Endothelial cell of hepatic sinusoid (primary cell): ENCODE data around the gene CFP.

Experiments
- in situ Hi-C: cut with HindIII; loops from 2 replicates; pipeline ENCODE4 v1.10.0; 2017; ENCODE audit warnings: low sequenced_read_pairs

Gene CFP

GRCh38 chrX:47638816-47639215 is 9.1 kb upstream of the CFP start:
- in situ Hi-C loops: no loop called here

GRCh38 chrX:47637546-47638195 is 7.9 kb upstream of the CFP start:
- in situ Hi-C loops: no loop called here

GRCh38 chrX:47634871-47635575 is 5.3 kb upstream of the CFP start:
- in situ Hi-C loops: no loop called here

GRCh38 chrX:47633689-47634590 is 4.2 kb upstream of the CFP start:
- in situ Hi-C loops: no loop called here

- in situ Hi-C loops: no loop called here
Measured at GRCh38 chrX:47632666-47633065, 2.9 kb upstream of the CFP start.

GRCh38 chrX:47631676-47632075 is 1.9 kb upstream of the CFP start:
- in situ Hi-C loops: no loop called here

- in situ Hi-C loops: no loop called here
Measured at GRCh38 chrX:47628982-47629381, 748 bp downstream of the CFP start.

- in situ Hi-C loops: no loop called here
Measured at GRCh38 chrX:47625365-47625764, 4.4 kb downstream of the CFP start.

- in situ Hi-C loops: no loop called here
Measured at GRCh38 chrX:47623540-47624027, 6.1 kb downstream of the CFP start.

GRCh38 chrX:47621851-47622250 is 7.9 kb downstream of the CFP start:
- in situ Hi-C loops: no loop called here

- in situ Hi-C loops: no loop called here
Measured at GRCh38 chrX:47620303-47620685, 9.4 kb downstream of the CFP start.

- in situ Hi-C loops: no loop called here
Measured at GRCh38 chrX:47619486-47620302, 10.0 kb downstream of the CFP start, which contains the start of gene SYN1. Gene SYN1 (minus strand): TSS chrX:47619857. CDS start chrX:47619728, 129 bp downstream.

- in situ Hi-C loops: no loop called here
Measured at GRCh38 chrX:47618923-47619485, 10.7 kb downstream of the CFP start.

GRCh38 chrX:47614618-47615017 is 15.1 kb downstream of the CFP start:
- in situ Hi-C loops: no loop called here

- in situ Hi-C loops: no loop called here
Measured at GRCh38 chrX:47613082-47613481, 16.6 kb downstream of the CFP start.

- in situ Hi-C loops: no loop called here
Measured at GRCh38 chrX:47612418-47612817, 17.3 kb downstream of the CFP start.

GRCh38 chrX:47611926-47612325 is 17.8 kb downstream of the CFP start:
- in situ Hi-C loops: no loop called here

GRCh38 chrX:47611489-47611888 is 18.2 kb downstream of the CFP start:
- in situ Hi-C loops: no loop called here

GRCh38 chrX:47610511-47610910 is 19.2 kb downstream of the CFP start:
- in situ Hi-C loops: no loop called here

GRCh38 chrX:47608130-47608810 is 21.5 kb downstream of the CFP start:
- in situ Hi-C loops: no loop called here
